SK-N-SH treated with all-trans-retinoic acid at 6 μM for 48 hours (cell line): ENCODE data around the gene C10orf88.

ENCODE experiments used
- ATAC-seq: fragments of 200-7000 bp; cut with Tn5 transposase; 3 replicates; pipeline ENCODE4 v1.9.1; 2020; ENCODE audit warnings: mild to moderate bottlenecking, moderate library complexity
- ARNTL ChIP-seq: fragments of 450-650 bp; formaldehyde crosslinking; IDR thresholded peaks from 2 replicates; pipeline ENCODE4 v1.5.0; 2020; ENCODE audit warnings: low read depth, mild to moderate bottlenecking, moderate library complexity, borderline replicate concordance
- BACH2 ChIP-seq: fragments of 250-450 bp; sonication (Bioruptor Pico); IDR thresholded peaks from 2 replicates; pipeline ENCODE4 v1.9.0; 2021; ENCODE audit warnings: mild to moderate bottlenecking, borderline replicate concordance
- CSDC2 ChIP-seq: fragments of 250-450 bp; sonication (Bioruptor Pico); IDR thresholded peaks from 2 replicates; pipeline ENCODE4 v1.5.0; 2020; ENCODE audit warnings: mild to moderate bottlenecking, moderate library complexity
- ESRRG ChIP-seq: fragments of 250-450 bp; sonication (Bioruptor Pico); IDR thresholded peaks from 2 replicates; pipeline ENCODE4 v1.6.1; 2021; ENCODE audit warnings: mild to moderate bottlenecking
- GLIS3 ChIP-seq: fragments of 250-450 bp; sonication (Bioruptor Pico); IDR thresholded peaks from 2 replicates; pipeline ENCODE4 v1.5.0; 2020; ENCODE audit warnings: mild to moderate bottlenecking, moderate library complexity
- ISL1 ChIP-seq: fragments of 250-450 bp; sonication (Bioruptor Pico); IDR thresholded peaks from 2 replicates; pipeline ENCODE4 v2.1.2; 2022; ENCODE audit warnings: mild to moderate bottlenecking, moderate library complexity
- OSR1 ChIP-seq: fragments of 250-450 bp; sonication (Bioruptor Pico); IDR thresholded peaks from 2 replicates; pipeline ENCODE4 v1.8.0; 2022; ENCODE audit warnings: moderate library complexity, mild to moderate bottlenecking, inconsistent platforms
- PPARA ChIP-seq: fragments of 250-450 bp; sonication (Bioruptor Pico); IDR thresholded peaks from 2 replicates; pipeline ENCODE4 v1.5.0; 2020; ENCODE audit warnings: mild to moderate bottlenecking, borderline replicate concordance
- RARB ChIP-seq: fragments of 250-450 bp; sonication (Bioruptor Pico); IDR thresholded peaks from 2 replicates; pipeline ENCODE4 v1.8.0; 2021; ENCODE audit warnings: mild to moderate bottlenecking, moderate library complexity
- SNAI2 ChIP-seq: fragments of 250-450 bp; sonication (Bioruptor Pico); IDR thresholded peaks from 2 replicates; pipeline ENCODE4 v1.5.0; 2020; ENCODE audit warnings: mild to moderate bottlenecking, moderate library complexity
- TCF4 ChIP-seq: fragments of 250-450 bp; sonication (Bioruptor Pico); IDR thresholded peaks from 2 replicates; pipeline ENCODE4 v1.8.0; 2021; ENCODE audit warnings: mild to moderate bottlenecking, moderate library complexity, borderline replicate concordance
- TOX ChIP-seq: fragments of 250-450 bp; sonication (Bioruptor Pico); IDR thresholded peaks from 2 replicates; pipeline ENCODE4 v1.8.0; 2021; ENCODE audit warnings: mild to moderate bottlenecking, moderate library complexity, borderline replicate concordance
- ZC3H10 ChIP-seq: fragments of 250-450 bp; sonication (Bioruptor Pico); IDR thresholded peaks from 2 replicates; pipeline ENCODE4 v1.5.1; 2021; ENCODE audit warnings: mild to moderate bottlenecking, moderate library complexity
- ZFP3 ChIP-seq: fragments of 250-450 bp; sonication (Bioruptor Pico); IDR thresholded peaks from 2 replicates; pipeline ENCODE4 v1.5.0; 2020; ENCODE audit warnings: mild to moderate bottlenecking, moderate library complexity
- ZFP30 ChIP-seq: fragments of 450-650 bp; formaldehyde crosslinking; IDR thresholded peaks from 2 replicates; pipeline ENCODE4 v1.5.0; 2022; ENCODE audit warnings: mild to moderate bottlenecking, moderate library complexity
- ZNF565 ChIP-seq: fragments of 450-650 bp; formaldehyde crosslinking; conservative IDR thresholded peaks from 2 replicates; pipeline ENCODE4 v1.5.0; 2020; ENCODE audit warnings: low read depth, mild to moderate bottlenecking, moderate library complexity
- ZNF70 ChIP-seq: fragments of 450-650 bp; formaldehyde crosslinking; IDR thresholded peaks from 2 replicates; pipeline ENCODE4 v1.5.0; 2020; ENCODE audit warnings: mild to moderate bottlenecking, moderate library complexity
- ZNF8 ChIP-seq: fragments of 450-650 bp; formaldehyde crosslinking; IDR thresholded peaks from 2 replicates; pipeline ENCODE4 v1.5.0; 2020; ENCODE audit warnings: mild to moderate bottlenecking, moderate library complexity
- TF ChIP-seq, protein P1 (sequence below): fragments of 250-450 bp; sonication (Bioruptor Pico); IDR thresholded peaks from 2 replicates; pipeline ENCODE4 v1.8.0; 2020; ENCODE audit warnings: mild to moderate bottlenecking, moderate library complexity, borderline replicate concordance
- TF ChIP-seq, protein P2 (sequence below): fragments of 250-450 bp; sonication (Bioruptor Pico); IDR thresholded peaks from 2 replicates; pipeline ENCODE4 v1.5.1; 2020; ENCODE audit warnings: low read depth, mild to moderate bottlenecking, moderate library complexity
- TF ChIP-seq, protein P3 (sequence below): fragments of 250-450 bp; sonication (Bioruptor Pico); IDR thresholded peaks from 2 replicates; pipeline ENCODE4 v1.5.0; 2020; ENCODE audit warnings: mild to moderate bottlenecking, moderate library complexity
- TF ChIP-seq, protein P4 (sequence below): fragments of 250-450 bp; sonication (Bioruptor Pico); IDR thresholded peaks from 2 replicates; pipeline ENCODE4 v1.8.0; 2021; ENCODE audit warnings: low read depth, mild to moderate bottlenecking, moderate library complexity, borderline replicate concordance
- TF ChIP-seq, protein P5 (sequence below): fragments of 250-450 bp; sonication (Bioruptor Pico); IDR thresholded peaks from 2 replicates; pipeline ENCODE4 v1.5.1; 2021; ENCODE audit warnings: mild to moderate bottlenecking, moderate library complexity

C10orf88 gene

DNA sequence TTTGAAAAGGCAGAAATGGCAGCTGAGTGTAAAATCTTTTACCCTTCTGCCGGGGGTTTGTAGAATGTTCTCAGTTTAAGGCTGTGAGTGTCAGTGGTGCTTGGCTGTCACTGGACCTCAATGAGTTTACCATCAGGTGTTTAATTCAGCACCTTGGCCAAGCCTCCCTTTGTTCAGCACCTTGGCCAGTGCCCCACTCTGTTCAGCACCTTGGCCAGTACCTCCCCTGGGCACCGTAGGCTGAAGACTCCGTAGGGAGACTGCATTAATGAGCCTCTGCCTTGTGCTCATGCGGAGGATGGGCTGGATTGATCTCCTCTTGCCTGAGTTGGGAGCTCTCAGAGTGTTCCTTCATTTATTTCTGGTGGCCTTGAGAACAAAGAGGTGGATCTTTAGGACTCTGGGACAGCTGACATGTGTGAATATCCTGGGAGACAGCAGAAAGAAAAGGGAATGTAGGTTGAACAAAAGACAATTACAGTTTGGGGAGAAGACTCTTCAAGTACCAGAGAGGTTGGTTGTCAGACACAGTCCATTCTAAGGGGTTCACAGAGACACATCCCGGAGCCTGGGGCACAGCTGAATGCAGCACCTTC, 42.0 kb downstream of the C10orf88 start:
- TF ChIP-seq ISL1 (peak; percentile 70), TOX (CRISPR knock-in tag) (peak; percentile 75; the same call in 1 of the 2 replicates), ZNF565 (peak; percentile 82; the same call in 1 of the 2 replicates), RARB (CRISPR knock-in tag) (peak; percentile 77; the same call in 1 of the 2 replicates), ZFP3 (CRISPR knock-in tag) (peak; percentile 91), ZNF70 (CRISPR knock-in tag) (no peak), PPARA (CRISPR knock-in tag) (0 out of 2 replicates have a peak, but pooled peaks have one; percentile 57), GLIS3 (CRISPR knock-in tag) (peak; percentile 40; the same call in 1 of the 2 replicates), SNAI2 (CRISPR knock-in tag) (peak; percentile 99), ESRRG (no peak), BACH2 (CRISPR knock-in tag) (no peak), ZFP30 (peak; percentile 60; the same call in 1 of the 2 replicates), ZNF8 (no peak), ARNTL (CRISPR knock-in tag) (no peak), OSR1 (0 out of 2 replicates have a peak, but pooled peaks have one; percentile 66), CSDC2 (CRISPR knock-in tag) (peak; percentile 99), ZC3H10 (CRISPR knock-in tag) (peak; percentile 92), TCF4 (CRISPR knock-in tag) (no peak)
- TF ChIP-seq, protein P1, sequence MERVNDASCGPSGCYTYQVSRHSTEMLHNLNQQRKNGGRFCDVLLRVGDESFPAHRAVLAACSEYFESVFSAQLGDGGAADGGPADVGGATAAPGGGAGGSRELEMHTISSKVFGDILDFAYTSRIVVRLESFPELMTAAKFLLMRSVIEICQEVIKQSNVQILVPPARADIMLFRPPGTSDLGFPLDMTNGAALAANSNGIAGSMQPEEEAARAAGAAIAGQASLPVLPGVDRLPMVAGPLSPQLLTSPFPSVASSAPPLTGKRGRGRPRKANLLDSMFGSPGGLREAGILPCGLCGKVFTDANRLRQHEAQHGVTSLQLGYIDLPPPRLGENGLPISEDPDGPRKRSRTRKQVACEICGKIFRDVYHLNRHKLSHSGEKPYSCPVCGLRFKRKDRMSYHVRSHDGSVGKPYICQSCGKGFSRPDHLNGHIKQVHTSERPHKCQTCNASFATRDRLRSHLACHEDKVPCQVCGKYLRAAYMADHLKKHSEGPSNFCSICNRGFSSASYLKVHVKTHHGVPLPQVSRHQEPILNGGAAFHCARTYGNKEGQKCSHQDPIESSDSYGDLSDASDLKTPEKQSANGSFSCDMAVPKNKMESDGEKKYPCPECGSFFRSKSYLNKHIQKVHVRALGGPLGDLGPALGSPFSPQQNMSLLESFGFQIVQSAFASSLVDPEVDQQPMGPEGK (CRISPR knock-in tag): no peak
- TF ChIP-seq, protein P2, sequence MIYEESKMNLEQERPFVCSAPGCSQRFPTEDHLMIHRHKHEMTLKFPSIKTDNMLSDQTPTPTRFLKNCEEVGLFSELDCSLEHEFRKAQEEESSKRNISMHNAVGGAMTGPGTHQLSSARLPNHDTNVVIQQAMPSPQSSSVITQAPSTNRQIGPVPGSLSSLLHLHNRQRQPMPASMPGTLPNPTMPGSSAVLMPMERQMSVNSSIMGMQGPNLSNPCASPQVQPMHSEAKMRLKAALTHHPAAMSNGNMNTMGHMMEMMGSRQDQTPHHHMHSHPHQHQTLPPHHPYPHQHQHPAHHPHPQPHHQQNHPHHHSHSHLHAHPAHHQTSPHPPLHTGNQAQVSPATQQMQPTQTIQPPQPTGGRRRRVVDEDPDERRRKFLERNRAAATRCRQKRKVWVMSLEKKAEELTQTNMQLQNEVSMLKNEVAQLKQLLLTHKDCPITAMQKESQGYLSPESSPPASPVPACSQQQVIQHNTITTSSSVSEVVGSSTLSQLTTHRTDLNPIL (CRISPR knock-in tag): 0 out of 2 replicates have a peak, but pooled peaks have one; percentile 33
- TF ChIP-seq, protein P3, sequence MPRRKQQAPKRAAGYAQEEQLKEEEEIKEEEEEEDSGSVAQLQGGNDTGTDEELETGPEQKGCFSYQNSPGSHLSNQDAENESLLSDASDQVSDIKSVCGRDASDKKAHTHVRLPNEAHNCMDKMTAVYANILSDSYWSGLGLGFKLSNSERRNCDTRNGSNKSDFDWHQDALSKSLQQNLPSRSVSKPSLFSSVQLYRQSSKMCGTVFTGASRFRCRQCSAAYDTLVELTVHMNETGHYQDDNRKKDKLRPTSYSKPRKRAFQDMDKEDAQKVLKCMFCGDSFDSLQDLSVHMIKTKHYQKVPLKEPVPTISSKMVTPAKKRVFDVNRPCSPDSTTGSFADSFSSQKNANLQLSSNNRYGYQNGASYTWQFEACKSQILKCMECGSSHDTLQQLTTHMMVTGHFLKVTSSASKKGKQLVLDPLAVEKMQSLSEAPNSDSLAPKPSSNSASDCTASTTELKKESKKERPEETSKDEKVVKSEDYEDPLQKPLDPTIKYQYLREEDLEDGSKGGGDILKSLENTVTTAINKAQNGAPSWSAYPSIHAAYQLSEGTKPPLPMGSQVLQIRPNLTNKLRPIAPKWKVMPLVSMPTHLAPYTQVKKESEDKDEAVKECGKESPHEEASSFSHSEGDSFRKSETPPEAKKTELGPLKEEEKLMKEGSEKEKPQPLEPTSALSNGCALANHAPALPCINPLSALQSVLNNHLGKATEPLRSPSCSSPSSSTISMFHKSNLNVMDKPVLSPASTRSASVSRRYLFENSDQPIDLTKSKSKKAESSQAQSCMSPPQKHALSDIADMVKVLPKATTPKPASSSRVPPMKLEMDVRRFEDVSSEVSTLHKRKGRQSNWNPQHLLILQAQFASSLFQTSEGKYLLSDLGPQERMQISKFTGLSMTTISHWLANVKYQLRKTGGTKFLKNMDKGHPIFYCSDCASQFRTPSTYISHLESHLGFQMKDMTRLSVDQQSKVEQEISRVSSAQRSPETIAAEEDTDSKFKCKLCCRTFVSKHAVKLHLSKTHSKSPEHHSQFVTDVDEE (CRISPR knock-in tag): peak; percentile 89
- TF ChIP-seq, protein P4, sequence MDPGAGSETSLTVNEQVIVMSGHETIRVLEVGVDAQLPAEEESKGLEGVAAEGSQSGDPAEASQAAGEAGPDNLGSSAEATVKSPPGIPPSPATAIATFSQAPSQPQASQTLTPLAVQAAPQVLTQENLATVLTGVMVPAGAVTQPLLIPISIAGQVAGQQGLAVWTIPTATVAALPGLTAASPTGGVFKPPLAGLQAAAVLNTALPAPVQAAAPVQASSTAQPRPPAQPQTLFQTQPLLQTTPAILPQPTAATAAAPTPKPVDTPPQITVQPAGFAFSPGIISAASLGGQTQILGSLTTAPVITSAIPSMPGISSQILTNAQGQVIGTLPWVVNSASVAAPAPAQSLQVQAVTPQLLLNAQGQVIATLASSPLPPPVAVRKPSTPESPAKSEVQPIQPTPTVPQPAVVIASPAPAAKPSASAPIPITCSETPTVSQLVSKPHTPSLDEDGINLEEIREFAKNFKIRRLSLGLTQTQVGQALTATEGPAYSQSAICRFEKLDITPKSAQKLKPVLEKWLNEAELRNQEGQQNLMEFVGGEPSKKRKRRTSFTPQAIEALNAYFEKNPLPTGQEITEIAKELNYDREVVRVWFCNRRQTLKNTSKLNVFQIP (CRISPR knock-in tag): no peak; the same call in 1 of the 2 replicates
- TF ChIP-seq, protein P5, sequence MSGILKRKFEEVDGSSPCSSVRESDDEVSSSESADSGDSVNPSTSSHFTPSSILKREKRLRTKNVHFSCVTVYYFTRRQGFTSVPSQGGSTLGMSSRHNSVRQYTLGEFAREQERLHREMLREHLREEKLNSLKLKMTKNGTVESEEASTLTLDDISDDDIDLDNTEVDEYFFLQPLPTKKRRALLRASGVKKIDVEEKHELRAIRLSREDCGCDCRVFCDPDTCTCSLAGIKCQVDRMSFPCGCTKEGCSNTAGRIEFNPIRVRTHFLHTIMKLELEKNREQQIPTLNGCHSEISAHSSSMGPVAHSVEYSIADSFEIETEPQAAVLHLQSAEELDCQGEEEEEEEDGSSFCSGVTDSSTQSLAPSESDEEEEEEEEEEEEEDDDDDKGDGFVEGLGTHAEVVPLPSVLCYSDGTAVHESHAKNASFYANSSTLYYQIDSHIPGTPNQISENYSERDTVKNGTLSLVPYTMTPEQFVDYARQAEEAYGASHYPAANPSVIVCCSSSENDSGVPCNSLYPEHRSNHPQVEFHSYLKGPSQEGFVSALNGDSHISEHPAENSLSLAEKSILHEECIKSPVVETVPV (CRISPR knock-in tag): no peak
- ATAC-seq: peak; percentile 84

DNA sequence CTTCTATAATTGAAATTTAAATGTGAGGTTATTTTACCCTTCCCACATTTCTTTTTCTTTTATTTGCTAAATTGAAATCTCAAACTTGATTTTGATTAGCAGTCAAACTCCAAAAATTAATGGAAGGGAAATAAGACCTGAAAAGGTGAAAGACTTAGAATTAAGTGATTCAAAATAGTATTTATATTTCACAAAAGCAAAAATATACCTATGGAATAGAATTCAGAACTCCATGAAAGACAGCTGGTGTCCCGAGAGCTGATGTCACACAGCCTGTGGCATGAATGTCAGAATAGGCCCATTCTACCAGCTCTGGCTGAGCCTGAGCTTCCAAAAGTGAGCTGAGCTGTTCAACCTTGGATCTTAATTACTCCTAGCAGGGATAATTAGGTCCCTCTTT, 43.7 kb downstream of the C10orf88 start, which contains the start of gene FAM24A:
Gene FAM24A (plus strand): TSS at position 301 of the 400 bp plus-strand sequence. CDS start 1,025 bp downstream, outside the sequence.
- no peak for ATAC-seq
- TF ChIP-seq ZC3H10 (CRISPR knock-in tag) (no peak), TCF4 (CRISPR knock-in tag) (no peak), SNAI2 (CRISPR knock-in tag) (no peak), TOX (CRISPR knock-in tag) (no peak), ISL1 (no peak), ZFP30 (no peak), ZNF8 (no peak), CSDC2 (CRISPR knock-in tag) (no peak), ZNF70 (CRISPR knock-in tag) (no peak)
- TF ChIP-seq, protein P5 (CRISPR knock-in tag): no peak
- TF ChIP-seq, protein P1 (CRISPR knock-in tag): no peak
- TF ChIP-seq, protein P4 (CRISPR knock-in tag): no peak
